Left ventricle myocardium inferior (tissue), 1 donor: ENCODE data around the gene DCLK1. TPM values are rescaled to one million over a fixed set of nuclear protein-coding genes. Genes with fewer than 3 reads are reported as not detected.

Experiments used
- DNase-seq: peaks from one replicate; pipeline ENCODE4 v3.0.0-alpha.2; 2020
- H3K27ac ChIP-seq: fragments of 200-600 bp; replicated peaks from 2 replicates; pipeline ENCODE4 v1.8.0; 2021
- H3K27me3 ChIP-seq: fragments of 200-600 bp; 2 replicates; pipeline ENCODE4 v1.8.0; 2021; ENCODE audit warnings: low read depth
- H3K36me3 ChIP-seq: fragments of 200-600 bp; 2 replicates; pipeline ENCODE4 v1.8.0; 2021
- H3K4me1 ChIP-seq: fragments of 200-600 bp; 2 replicates; pipeline ENCODE4 v1.8.0; 2021
- H3K4me3 ChIP-seq: fragments of 200-600 bp; 2 replicates; pipeline ENCODE4 v1.8.0; 2021; ENCODE audit warnings: mild to moderate bottlenecking, moderate library complexity
- H3K9me3 ChIP-seq: fragments of 200-600 bp; replicated peaks from 2 replicates; pipeline ENCODE4 v1.8.0; 2021
- intact Hi-C: fragments of 100-400 bp; cut with micrococcal nuclease; formaldehyde crosslinking; loops from one replicate; pipeline ENCODE4 v1.11.0; 2022
- total RNA-seq: library from RNA; stranded (reverse); fragmentation: NEBNext Ultra II Directional; extraction: Animal tissue kit (Norgen Biotek cat#: 25700); gene quantifications from one replicate; pipeline ENCODE4 v1.2.1, GENCODE V29; 2021
- TF ChIP-seq, protein P1 (sequence below): fragments of 200-600 bp; IDR thresholded peaks from 2 replicates; pipeline ENCODE4 v1.8.0; 2021; ENCODE audit warnings: antibody characterized with exemption, mild to moderate bottlenecking, borderline replicate concordance
- donor health status: DM: no; HTN: yes; CAD: no; lungs with severe emphysema.

The DCLK1 gene
- total RNA-seq, 1 donor from 2014 or later = 8.4 TPM

GRCh38 chr13:35794734-35795389 is 336.3 kb downstream of the DCLK1 start:
- TF ChIP-seq, protein P1, sequence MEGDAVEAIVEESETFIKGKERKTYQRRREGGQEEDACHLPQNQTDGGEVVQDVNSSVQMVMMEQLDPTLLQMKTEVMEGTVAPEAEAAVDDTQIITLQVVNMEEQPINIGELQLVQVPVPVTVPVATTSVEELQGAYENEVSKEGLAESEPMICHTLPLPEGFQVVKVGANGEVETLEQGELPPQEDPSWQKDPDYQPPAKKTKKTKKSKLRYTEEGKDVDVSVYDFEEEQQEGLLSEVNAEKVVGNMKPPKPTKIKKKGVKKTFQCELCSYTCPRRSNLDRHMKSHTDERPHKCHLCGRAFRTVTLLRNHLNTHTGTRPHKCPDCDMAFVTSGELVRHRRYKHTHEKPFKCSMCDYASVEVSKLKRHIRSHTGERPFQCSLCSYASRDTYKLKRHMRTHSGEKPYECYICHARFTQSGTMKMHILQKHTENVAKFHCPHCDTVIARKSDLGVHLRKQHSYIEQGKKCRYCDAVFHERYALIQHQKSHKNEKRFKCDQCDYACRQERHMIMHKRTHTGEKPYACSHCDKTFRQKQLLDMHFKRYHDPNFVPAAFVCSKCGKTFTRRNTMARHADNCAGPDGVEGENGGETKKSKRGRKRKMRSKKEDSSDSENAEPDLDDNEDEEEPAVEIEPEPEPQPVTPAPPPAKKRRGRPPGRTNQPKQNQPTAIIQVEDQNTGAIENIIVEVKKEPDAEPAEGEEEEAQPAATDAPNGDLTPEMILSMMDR = no peak
- intact Hi-C loops = no loop called here
- no peak for DNase-seq
- Histone ChIP-seq H3K27ac (no peak overlapping the region), H3K9me3 (no peaks in the 10 kb centered on the region), H3K4me1 (peaks cover 18% of the 10 kb centered on the region), H3K4me3 (no peak overlapping the region), H3K27me3 (no peaks in the 10 kb centered on the region), H3K36me3 (no peaks in the 10 kb centered on the region)

DNA sequence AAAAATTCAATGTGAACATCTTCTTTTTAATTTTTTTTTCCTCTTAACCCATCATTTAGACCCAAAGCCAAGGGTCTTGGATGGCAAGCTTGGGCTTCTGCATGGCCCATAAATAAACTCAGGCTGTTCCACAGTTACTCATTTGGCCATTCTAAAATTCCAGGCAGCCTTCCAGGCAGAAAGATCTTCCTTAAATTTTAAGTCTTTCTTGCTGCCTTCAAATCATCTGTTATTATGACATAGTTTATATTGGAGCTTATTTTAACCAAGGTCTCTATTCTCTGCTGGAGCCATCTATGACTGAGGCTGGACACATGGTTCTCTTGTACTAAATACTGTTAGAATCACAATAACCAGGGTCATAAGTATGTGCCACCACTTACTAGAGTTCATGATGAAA is 337.4 kb downstream of the DCLK1 start:
- Histone ChIP-seq H3K27me3 (no peaks in the 10 kb centered on the region), H3K4me1 (peaks cover 18% of the 10 kb centered on the region), H3K36me3 (no peaks in the 10 kb centered on the region), H3K4me3 (no peak overlapping the region), H3K9me3 (no peaks in the 10 kb centered on the region), H3K27ac (peak overlapping the region; percentile 21)
- TF ChIP-seq, protein P1 = no peak
- no peak for DNase-seq
- intact Hi-C loops = no loop called here

GRCh38 chr13:35792911-35793310 is 338.3 kb downstream of the DCLK1 start:
- Histone ChIP-seq H3K4me3 (no peak overlapping the region), H3K27me3 (no peaks in the 10 kb centered on the region), H3K36me3 (no peaks in the 10 kb centered on the region), H3K9me3 (no peaks in the 10 kb centered on the region), H3K27ac (peak overlapping the region; percentile 21), H3K4me1 (peaks cover 18% of the 10 kb centered on the region)
- no peak for DNase-seq
- intact Hi-C loops = no loop called here
- TF ChIP-seq, protein P1 = no peak

DNA sequence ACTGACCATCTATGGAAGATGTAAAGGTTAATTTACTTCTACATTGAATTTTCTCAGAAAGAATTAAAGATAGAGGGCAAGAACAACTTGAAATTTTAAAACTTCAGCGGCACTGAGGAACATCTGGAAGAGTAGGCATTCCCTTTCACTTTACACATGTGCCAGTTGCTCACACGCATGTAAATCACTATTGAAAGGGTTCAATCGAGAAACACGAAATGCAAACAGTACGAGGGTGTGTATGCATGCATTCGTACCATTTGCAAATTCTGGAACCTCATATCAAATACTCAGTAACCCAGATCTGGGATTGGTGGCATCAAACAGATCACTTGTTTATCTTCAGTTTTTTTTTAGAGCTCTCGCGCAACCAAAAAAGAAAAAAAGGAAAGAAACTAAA is 339.2 kb downstream of the DCLK1 start:
- H3K9me3 ChIP-seq = no peaks in the 10 kb centered on the region
- H3K36me3 ChIP-seq = no peaks in the 10 kb centered on the region
- TF ChIP-seq, protein P1 = no peak
- no peak for DNase-seq
- intact Hi-C loops = no loop called here
- H3K4me3 ChIP-seq = no peak overlapping the region
- no peaks in the 10 kb centered on the region for H3K27me3 ChIP-seq
- peaks cover 18% of the 10 kb centered on the region for H3K4me1 ChIP-seq
- no peak overlapping the region for H3K27ac ChIP-seq

DNA sequence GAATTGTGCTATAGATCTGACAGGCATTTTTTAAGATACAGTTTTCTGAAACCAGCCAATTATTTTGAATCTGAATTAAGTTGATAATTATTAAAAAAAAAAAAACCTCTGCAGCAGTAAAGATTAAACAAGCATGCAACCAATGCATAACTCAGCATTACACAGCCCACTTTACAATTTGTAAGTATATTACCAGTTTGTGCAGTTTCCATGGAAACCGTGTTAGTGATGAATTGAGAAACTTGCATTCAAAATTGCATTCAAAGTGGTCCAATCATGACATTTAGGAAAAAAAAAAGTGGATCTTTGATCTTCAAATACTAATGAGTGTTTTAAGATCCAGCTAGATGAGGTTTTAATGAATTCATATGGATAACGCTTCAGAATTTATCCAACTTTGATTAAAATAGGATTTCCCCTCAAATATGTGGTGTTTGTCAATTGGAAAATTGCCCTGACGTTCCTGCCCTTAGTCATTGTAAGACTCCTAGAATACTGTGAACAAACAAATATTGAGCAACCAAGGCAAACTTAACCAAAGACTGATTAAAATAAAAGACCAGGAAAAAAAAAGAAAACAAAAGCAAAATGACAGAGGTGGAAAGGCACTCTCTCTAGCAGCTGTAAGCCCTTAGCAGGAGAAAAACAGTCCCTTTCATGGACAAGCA is 339.9 kb downstream of the DCLK1 start:
- no peaks in the 10 kb centered on the region for H3K27me3 ChIP-seq
- H3K27ac ChIP-seq = no peak overlapping the region
- H3K4me3 ChIP-seq = no peak overlapping the region
- intact Hi-C loops = no loop called here
- no peak for DNase-seq
- H3K4me1 ChIP-seq = peaks cover 18% of the 10 kb centered on the region
- no peaks in the 10 kb centered on the region for H3K9me3 ChIP-seq
- TF ChIP-seq, protein P1 = no peak
- H3K36me3 ChIP-seq = no peaks in the 10 kb centered on the region
